Amygdala (tissue), 56 donors: Measurements from ENCODE around the gene TBKBP1.
A peak's percentile ranks its signal among the peaks of the same experiment; 100 is the strongest.

ENCODE experiments used
- DNase-seq, 56 donors: peaks; one replicate each; lab custom pipeline; 2025; lab: John Stamatoyannopoulos, UW

Gene TBKBP1

DNA sequence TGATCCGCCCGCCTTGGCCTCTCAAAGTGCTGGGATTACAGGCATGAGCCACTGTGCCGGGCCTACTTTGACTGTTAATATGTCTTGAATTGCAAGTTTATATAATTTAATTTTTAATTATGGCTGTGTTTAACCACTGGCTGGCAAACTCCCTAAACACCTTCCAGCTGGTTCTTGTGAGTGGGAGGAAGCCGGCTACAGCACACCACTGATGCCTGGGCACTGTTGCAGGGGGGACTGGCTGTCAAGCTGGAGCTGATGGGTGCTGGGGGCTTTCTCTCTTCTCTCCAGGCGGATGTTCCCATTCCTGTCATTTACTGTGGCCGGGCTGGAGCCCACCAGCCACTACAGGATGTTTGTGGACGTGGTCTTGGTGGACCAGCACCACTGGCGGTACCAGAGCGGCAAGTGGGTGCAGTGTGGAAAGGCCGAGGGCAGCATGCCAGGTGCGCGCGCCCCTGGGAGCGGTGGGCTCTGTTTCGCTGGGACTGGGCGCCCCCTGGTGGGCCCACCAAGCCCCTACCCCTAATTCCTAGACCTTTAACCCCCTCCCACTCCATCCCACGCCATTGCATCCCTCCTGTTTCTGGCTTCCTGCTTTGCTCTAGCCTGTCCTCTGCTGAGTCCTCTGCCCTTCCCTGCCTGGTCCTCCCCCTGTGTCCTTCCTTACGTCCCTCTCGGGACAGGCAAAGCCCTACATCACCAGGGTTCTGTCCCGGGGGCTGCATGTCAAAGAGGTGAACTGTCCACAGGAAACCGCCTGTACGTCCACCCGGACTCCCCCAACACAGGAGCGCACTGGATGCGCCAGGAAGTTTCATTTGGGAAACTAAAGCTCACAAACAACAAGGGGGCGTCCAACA lies 48.6 kb downstream of the TBKBP1 start:
- DNase-seq, result peak in 3 of 56 donors; percentile 8 to 32 (median 11)

DNA sequence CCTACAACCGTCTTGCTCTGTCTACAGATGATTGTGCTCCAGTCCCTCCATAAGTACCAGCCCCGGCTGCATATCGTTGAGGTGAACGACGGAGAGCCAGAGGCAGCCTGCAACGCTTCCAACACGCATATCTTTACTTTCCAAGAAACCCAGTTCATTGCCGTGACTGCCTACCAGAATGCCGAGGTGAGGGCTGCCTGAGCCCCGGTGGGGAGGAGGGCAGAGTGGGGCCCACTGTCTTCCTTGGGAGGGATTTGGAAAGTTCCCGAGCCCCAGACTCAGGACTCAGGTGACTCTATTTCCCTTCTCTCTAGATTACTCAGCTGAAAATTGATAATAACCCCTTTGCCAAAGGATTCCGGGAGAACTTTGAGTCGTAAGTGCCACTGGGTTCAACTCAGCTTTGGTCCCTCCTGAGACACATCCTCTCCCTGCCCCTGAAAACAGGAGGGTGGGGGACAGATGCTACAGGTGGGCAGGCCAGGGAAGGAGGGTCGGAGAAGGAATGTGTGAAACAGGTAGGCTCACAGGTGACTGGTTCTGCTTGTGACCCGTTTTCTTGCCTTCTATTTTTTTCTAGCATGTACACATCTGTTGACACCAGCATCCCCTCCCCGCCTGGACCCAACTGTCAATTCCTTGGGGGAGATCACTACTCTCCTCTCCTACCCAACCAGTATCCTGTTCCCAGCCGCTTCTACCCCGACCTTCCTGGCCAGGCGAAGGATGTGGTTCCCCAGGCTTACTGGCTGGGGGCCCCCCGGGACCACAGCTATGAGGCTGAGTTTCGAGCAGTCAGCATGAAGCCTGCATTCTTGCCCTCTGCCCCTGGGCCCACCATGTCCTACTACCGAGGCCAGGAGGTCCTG lies 50.4 kb downstream of the TBKBP1 start:
- no peak for DNase-seq

DNA sequence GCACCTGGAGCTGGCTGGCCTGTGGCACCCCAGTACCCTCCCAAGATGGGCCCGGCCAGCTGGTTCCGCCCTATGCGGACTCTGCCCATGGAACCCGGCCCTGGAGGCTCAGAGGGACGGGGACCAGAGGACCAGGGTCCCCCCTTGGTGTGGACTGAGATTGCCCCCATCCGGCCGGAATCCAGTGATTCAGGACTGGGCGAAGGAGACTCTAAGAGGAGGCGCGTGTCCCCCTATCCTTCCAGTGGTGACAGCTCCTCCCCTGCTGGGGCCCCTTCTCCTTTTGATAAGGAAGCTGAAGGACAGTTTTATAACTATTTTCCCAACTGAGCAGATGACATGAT lies 51.0 kb downstream of the TBKBP1 start:
- no peak for DNase-seq

DNA sequence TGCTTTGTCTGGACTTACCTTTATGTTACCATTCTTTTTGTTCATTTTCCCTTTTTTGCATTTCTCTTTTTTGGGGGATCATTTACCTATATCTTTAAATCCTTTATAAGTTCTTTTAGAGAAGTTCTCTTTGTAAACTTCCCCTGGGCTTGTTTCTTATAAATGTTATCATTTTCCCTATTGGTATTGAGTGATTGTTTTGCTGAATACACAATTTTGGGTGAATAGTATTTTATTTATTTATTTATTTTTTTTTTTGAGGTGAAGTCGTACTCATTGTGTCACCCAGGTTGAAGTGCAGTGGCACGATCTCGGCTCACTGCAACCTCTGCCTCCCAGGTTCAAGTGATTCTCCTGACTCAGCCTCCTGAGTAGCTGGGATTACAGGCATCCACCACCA lies 57.5 kb downstream of the TBKBP1 start:
- DNase-seq, result no peak

DNA sequence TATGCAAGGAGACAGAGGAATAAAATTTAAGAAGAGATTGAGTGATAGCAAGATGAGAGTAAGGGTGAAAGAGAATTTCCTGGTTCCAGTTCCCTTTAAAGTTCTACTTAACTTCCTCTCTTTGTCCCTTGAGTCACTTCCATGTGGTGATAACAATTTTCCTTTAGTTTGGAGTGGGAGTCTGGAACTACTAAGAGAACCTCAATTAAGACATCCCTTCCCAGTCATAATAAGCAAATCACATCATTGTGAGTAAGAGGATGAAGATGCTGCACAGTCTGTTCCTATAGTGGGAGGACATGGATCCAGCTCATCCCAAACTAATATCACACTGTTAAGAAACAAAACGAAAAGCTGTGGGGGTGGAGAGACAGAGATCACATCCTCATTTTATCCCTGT lies 63.4 kb downstream of the TBKBP1 start:
- DNase-seq, result no peak

DNA sequence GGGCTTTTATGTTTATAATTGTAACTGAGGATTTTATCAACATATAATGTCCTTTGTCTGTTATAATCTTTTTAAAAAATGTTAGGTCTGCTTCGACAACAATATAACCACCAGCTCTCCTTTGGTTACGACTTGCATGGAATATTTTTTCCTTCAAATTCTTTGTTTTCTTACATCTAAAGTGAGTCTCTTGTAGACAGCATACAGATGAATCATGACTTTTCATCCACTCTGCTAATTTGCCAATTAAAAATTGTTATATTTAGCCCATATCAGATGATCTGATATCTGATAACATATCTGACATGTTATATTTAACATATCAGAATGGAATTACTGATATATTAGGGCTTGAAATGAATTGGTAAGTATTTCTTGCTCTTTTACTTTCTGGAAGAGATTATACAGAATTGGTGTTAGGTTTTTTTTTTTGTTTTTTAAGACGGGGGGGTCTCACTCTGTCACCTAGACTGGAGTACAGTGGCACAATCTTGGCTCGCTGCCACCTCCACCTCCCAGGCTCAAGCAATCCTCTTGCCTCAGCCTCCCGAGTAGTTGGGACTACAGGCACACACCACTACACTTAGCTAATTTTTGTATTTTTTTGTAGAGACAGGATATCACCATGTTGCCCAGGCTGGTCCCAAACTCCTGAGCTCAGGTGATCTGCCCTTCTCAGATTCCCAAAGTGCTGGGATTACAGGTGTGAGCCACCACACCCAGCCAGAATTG lies 66.6 kb downstream of the TBKBP1 start:
- no peak for DNase-seq
